Neural progenitor cell (in vitro differentiated cells): ENCODE measurements around the gene ZNF813.

Experiments used
- EZH2 ChIP-seq: fragments of 200-600 bp; sonication (generic); IDR thresholded peaks from 2 replicates; pipeline ENCODE4 v1.6.1; 2017; ENCODE audit warnings: antibody characterized with exemption, mild to moderate bottlenecking, moderate library complexity
- TF ChIP-seq, protein P1 (sequence below): fragments of 200-600 bp; sonication (generic); IDR thresholded peaks from 2 replicates; pipeline ENCODE4 v1.5.1; 2017; ENCODE audit warnings: antibody characterized with exemption, mild to moderate bottlenecking

DNA sequence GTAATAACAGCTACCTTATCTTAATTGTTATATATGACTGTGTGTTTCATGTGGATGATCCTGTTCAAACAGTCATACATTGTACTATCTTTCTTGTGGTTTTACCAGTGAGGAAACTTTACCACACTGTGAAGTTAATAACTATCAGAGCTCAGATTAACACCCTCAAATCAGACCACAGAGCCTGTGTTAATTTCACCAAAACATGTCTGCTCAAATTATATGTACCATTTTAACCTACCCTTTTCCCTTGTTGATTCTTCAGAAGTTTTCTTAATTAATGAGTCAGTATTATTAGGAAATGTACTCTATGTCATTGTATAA is 68.7 kb downstream of the ZNF813 start:
- TF ChIP-seq, protein P1, sequence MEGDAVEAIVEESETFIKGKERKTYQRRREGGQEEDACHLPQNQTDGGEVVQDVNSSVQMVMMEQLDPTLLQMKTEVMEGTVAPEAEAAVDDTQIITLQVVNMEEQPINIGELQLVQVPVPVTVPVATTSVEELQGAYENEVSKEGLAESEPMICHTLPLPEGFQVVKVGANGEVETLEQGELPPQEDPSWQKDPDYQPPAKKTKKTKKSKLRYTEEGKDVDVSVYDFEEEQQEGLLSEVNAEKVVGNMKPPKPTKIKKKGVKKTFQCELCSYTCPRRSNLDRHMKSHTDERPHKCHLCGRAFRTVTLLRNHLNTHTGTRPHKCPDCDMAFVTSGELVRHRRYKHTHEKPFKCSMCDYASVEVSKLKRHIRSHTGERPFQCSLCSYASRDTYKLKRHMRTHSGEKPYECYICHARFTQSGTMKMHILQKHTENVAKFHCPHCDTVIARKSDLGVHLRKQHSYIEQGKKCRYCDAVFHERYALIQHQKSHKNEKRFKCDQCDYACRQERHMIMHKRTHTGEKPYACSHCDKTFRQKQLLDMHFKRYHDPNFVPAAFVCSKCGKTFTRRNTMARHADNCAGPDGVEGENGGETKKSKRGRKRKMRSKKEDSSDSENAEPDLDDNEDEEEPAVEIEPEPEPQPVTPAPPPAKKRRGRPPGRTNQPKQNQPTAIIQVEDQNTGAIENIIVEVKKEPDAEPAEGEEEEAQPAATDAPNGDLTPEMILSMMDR = no peak
- TF ChIP-seq EZH2 = no peak
